ENCODE results near the gene MGAT1. TPM values are rescaled to one million over a fixed set of nuclear protein-coding genes. Genes with fewer than 3 reads are reported as not detected.

The MGAT1 gene
- total RNA-seq, 4 donors from 2014 or later: 121 to 154 (median 138) TPM

- no peak for TF ChIP-seq POLR2A (IDR thresholded peaks at IDR 0.05)
- TF ChIP-seq CTCF (IDR thresholded peaks at IDR 0.05): no peak
- no peak for DNase-seq (ENCODE audit: low spot score in 2 of 2)
- intact Hi-C loops (cut with DNase I; ENCODE audit: low total_unique reads): no loop called here
- no peak overlapping the region for H3K4me3 ChIP-seq (ENCODE audit: low read depth, poor library complexity, severe bottlenecking)
- whole genome bisulfite sequencing, 2 donors: 31 to 33% methylated on average over 3 of the region's 3 CpGs
These were observed 44.4 kb upstream of the MGAT1 start for GRCh38 chr5:180847026-180847425.

- no peak overlapping the region for H3K4me3 ChIP-seq (ENCODE audit: low read depth, poor library complexity, severe bottlenecking)
- TF ChIP-seq POLR2A (IDR thresholded peaks at IDR 0.05): no peak
- no peak for TF ChIP-seq CTCF (IDR thresholded peaks at IDR 0.05)
- intact Hi-C loops (cut with DNase I; ENCODE audit: low total_unique reads): no loop called here
- 100% methylated on average over 1 of the region's 1 CpG for WGBS, 2 donors
- DNase-seq (ENCODE audit: low spot score in 2 of 2): no peak
These were observed 42.3 kb upstream of the MGAT1 start for GRCh38 chr5:180844858-180845257.

GRCh38 chr5:180844432-180844831 lies 41.8 kb upstream of the MGAT1 start:
- no peak overlapping the region for H3K4me3 ChIP-seq (ENCODE audit: low read depth, poor library complexity, severe bottlenecking)
- intact Hi-C loops (cut with DNase I; ENCODE audit: low total_unique reads): no loop called here
- TF ChIP-seq CTCF (IDR thresholded peaks at IDR 0.05) (no peak), POLR2A (IDR thresholded peaks at IDR 0.05) (no peak)
- WGBS, 2 donors: 72 to 74% methylated on average over 3 of the region's 3 CpGs
- DNase-seq (ENCODE audit: low spot score in 2 of 2): no peak

GRCh38 chr5:180839935-180840334 lies 37.3 kb upstream of the MGAT1 start:
- no peak overlapping the region for H3K4me3 ChIP-seq (ENCODE audit: low read depth, poor library complexity, severe bottlenecking)
- 96 to 97% methylated on average over 3 of the region's 3 CpGs for WGBS, 2 donors
- TF ChIP-seq CTCF (IDR thresholded peaks at IDR 0.05): no peak
- no peak for TF ChIP-seq POLR2A (IDR thresholded peaks at IDR 0.05)
- DNase-seq (ENCODE audit: low spot score in 2 of 2): no peak
- intact Hi-C loops (cut with DNase I; ENCODE audit: low total_unique reads): no loop called here

GRCh38 chr5:180839227-180839626 lies 36.6 kb upstream of the MGAT1 start:
- H3K4me3 ChIP-seq (ENCODE audit: low read depth, poor library complexity, severe bottlenecking): no peak overlapping the region
- TF ChIP-seq CTCF (IDR thresholded peaks at IDR 0.05) (no peak), POLR2A (IDR thresholded peaks at IDR 0.05) (no peak)
- DNase-seq (ENCODE audit: low spot score in 2 of 2): no peak
- intact Hi-C loops (cut with DNase I; ENCODE audit: low total_unique reads): no loop called here
- 90 to 96% methylated on average over 2 of the region's 2 CpGs for WGBS, 2 donors

GRCh38 chr5:180837478-180837877 lies 34.9 kb upstream of the MGAT1 start:
- DNase-seq (ENCODE audit: low spot score in 2 of 2): no peak
- intact Hi-C loops (cut with DNase I; ENCODE audit: low total_unique reads): no loop called here
- TF ChIP-seq CTCF (IDR thresholded peaks at IDR 0.05): no peak
- no peak for TF ChIP-seq POLR2A (IDR thresholded peaks at IDR 0.05)

More at GRCh38 chr5:180837478-180837877, 34.9 kb upstream of the MGAT1 start:
- 96% methylated on average over 4 of the region's 4 CpGs for WGBS, 2 donors
- H3K4me3 ChIP-seq (ENCODE audit: low read depth, poor library complexity, severe bottlenecking): no peak overlapping the region

All from lower leg skin (tissue), 4 donors.